GM19193 (cell line): ENCODE results near the gene ZFYVE27.

ENCODE experiments used
- POLR2A ChIP-seq: IDR thresholded peaks from 4 replicates; pipeline ENCODE4 v1.6.1; 2011; ENCODE audit not compliant: insufficient read depth, insufficient read length; ENCODE audit errors: extremely low read depth

The ZFYVE27 gene

GRCh38 chr10:97759946-97760345, 23.0 kb downstream of the ZFYVE27 start:
- no peak for TF ChIP-seq POLR2A

- no peak for TF ChIP-seq POLR2A
Measured at GRCh38 chr10:97760461-97761257, 23.7 kb downstream of the ZFYVE27 start.

GRCh38 chr10:97761331-97761865, 24.5 kb downstream of the ZFYVE27 start:
- TF ChIP-seq POLR2A, result no peak

- no peak for TF ChIP-seq POLR2A
Measured at GRCh38 chr10:97762056-97762455, 25.1 kb downstream of the ZFYVE27 start.

GRCh38 chr10:97762816-97763215, 25.9 kb downstream of the ZFYVE27 start:
- no peak for TF ChIP-seq POLR2A

- no peak for TF ChIP-seq POLR2A
Measured at GRCh38 chr10:97763411-97763810, 26.5 kb downstream of the ZFYVE27 start.

- TF ChIP-seq POLR2A, result no peak
Measured at GRCh38 chr10:97763947-97764346, 27.0 kb downstream of the ZFYVE27 start.

- no peak for TF ChIP-seq POLR2A
Measured at GRCh38 chr10:97764519-97764931, 27.6 kb downstream of the ZFYVE27 start.

GRCh38 chr10:97765201-97765600, 28.3 kb downstream of the ZFYVE27 start:
- TF ChIP-seq POLR2A, result no peak

GRCh38 chr10:97766106-97766810, 29.3 kb downstream of the ZFYVE27 start:
- TF ChIP-seq POLR2A, result no peak

- no peak for TF ChIP-seq POLR2A
Measured at GRCh38 chr10:97766996-97767924, 30.3 kb downstream of the ZFYVE27 start.

GRCh38 chr10:97768322-97769315, 31.7 kb downstream of the ZFYVE27 start:
- no peak for TF ChIP-seq POLR2A

- TF ChIP-seq POLR2A, result no peak
Measured at GRCh38 chr10:97770255-97770654, 33.3 kb downstream of the ZFYVE27 start.
